Naive thymus-derived CD8-positive, alpha-beta T cell (primary cell): ENCODE data around the gene SC5D. TPM values are rescaled to one million over a fixed set of nuclear protein-coding genes. Genes with fewer than 3 reads are reported as not detected.

Source experiments
- ATAC-seq, 2 donors: fragments of 150-1000 bp; cut with Tn5 transposase in 1 of 2; sonication (Bioruptor Pico), chemical (Tn5 transposase) in 1 of 2; 1 replicate in 1 of 2; 2 replicates in 1 of 2; pipeline ENCODE4 v1.10.0; 2021; ENCODE audit warnings: mild to moderate bottlenecking in 2 of 2, moderate library complexity in 2 of 2
- POLR2A ChIA-PET: fragments of 350-600 bp; sonication (Branson Sonifier 250); formaldehyde crosslinking; loops from one replicate; lab custom pipeline; 2021; ENCODE audit warnings: antibody characterized with exemption; lab: Charles Lee
- DNase-seq, 10 donors: peaks; one replicate each; pipeline versions ENCODE4 v3.0.0 to v3.0.0-alpha.2; 2020 to 2022
- H3K27ac Mint-ChIP-seq, 10 donors: one replicate each; pipeline ENCODE4 v1.8.0; 2020 to 2022; ENCODE audit warnings: mild to moderate bottlenecking in 10 of 10, mixed read lengths in 10 of 10, moderate library complexity in 4 of 10, inconsistent platforms in 1 of 10
- H3K27me3 Mint-ChIP-seq, 5 donors: one replicate each; pipeline ENCODE4 v1.8.0; 2021 to 2022; ENCODE audit warnings: mixed read lengths in 5 of 5
- H3K36me3 Mint-ChIP-seq, 3 donors: one replicate each; pipeline ENCODE4 v1.8.0; 2020 to 2022; ENCODE audit warnings: mixed read lengths in 3 of 3, mild to moderate bottlenecking in 2 of 3, inconsistent platforms in 1 of 3
- H3K4me1 Mint-ChIP-seq, 4 donors: one replicate each; pipeline ENCODE4 v1.8.0; 2021 to 2022; ENCODE audit warnings: mixed read lengths in 4 of 4
- H3K4me3 Mint-ChIP-seq, 10 donors: one replicate each; pipeline ENCODE4 v1.8.0; 2020 to 2022; ENCODE audit warnings: mild to moderate bottlenecking in 10 of 10, mixed read lengths in 10 of 10, moderate library complexity in 6 of 10, inconsistent platforms in 1 of 10
- H3K9me3 Mint-ChIP-seq, 9 donors: one replicate each; pipeline ENCODE4 v1.8.0; 2020 to 2022; ENCODE audit warnings: mixed read lengths in 9 of 9, mild to moderate bottlenecking in 3 of 9, inconsistent platforms in 1 of 9, moderate library complexity in 1 of 9
- polyA plus RNA-seq, 3 donors: library from polyadenylated mRNA; unstranded; fragments of 300-500 nt; fragmentation: Illumina TruSeq; gene quantifications; one replicate each; pipeline ENCODE4 v1.2.3, GENCODE V29; 2021
- total RNA-seq, 8 experiments: library from RNA in 2 of 8; stranded (reverse) in 2 of 8; gene quantifications; one replicate each; pipeline ENCODE4 v1.2.3 and lab custom pipeline; 2021 to 2026

The SC5D gene
- total and polyA plus RNA-seq, 5 experiments from 2014 or later: 8.7 to 34.8 (median 12.7) TPM

DNA sequence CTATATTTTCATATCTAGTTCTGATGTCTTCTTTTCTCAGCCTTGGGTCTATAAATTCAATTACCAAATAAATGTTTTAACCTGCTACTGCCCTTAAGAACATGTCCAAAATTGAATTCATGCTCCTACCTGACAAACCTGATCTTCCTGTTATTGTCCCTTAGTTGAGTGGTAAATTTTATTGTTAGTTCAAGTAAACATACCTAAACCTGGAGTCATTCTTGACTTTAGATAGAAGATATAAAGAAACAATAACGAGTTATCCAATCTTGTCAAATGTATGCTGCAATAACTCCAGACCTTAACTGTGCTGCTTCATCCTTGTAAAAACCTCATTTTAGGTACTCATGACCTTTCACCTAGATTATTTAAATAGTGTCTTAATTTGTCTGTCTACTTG lies 34.6 kb upstream of the SC5D start:
- no peak overlapping the region for H3K27ac Mint-ChIP-seq
- H3K27me3 Mint-ChIP-seq: peaks cover 3 to 14% (median 9%) of the 10 kb centered on the region in 5 donors
- POLR2A ChIA-PET: no interaction called here
- H3K4me3 Mint-ChIP-seq: no peak overlapping the region
- no peaks in the 10 kb centered on the region for H3K4me1 Mint-ChIP-seq
- peaks cover 0 to 6% (median 4%) of the 10 kb centered on the region in 3 donors for H3K36me3 Mint-ChIP-seq
- DNase-seq: no peak
- ATAC-seq: no peak
- peaks cover 1 to 15% (median 8%) of the 10 kb centered on the region in 9 donors for H3K9me3 Mint-ChIP-seq

- Mint-ChIP-seq H3K4me3 (no peak overlapping the region), H3K4me1 (peaks cover 0 to 3% (median 0%) of the 10 kb centered on the region in 4 donors), H3K36me3 (peaks cover 0 to 13% (median 13%) of the 10 kb centered on the region in 3 donors), H3K9me3 (peaks cover 0 to 15% (median 11%) of the 10 kb centered on the region in 9 donors), H3K27me3 (peaks cover 23 to 65% (median 42%) of the 10 kb centered on the region in 5 donors), H3K27ac (no peak overlapping the region)
- DNase-seq: no peak
- POLR2A ChIA-PET: no interaction called here
- no peak for ATAC-seq
Observed at GRCh38 chr11:121265586-121265985, 27.0 kb upstream of the SC5D start.

- peaks cover 0 to 2% (median under 1%) of the 10 kb centered on the region in 9 donors for H3K9me3 Mint-ChIP-seq
- no peak overlapping the region for H3K4me3 Mint-ChIP-seq
- peaks cover 2 to 8% (median 3%) of the 10 kb centered on the region in 4 donors for H3K4me1 Mint-ChIP-seq
- peaks cover 0 to 3% (median under 1%) of the 10 kb centered on the region in 3 donors for H3K36me3 Mint-ChIP-seq
- H3K27ac Mint-ChIP-seq: no peak overlapping the region
- ATAC-seq (no peak), DNase-seq (no peak)
- POLR2A ChIA-PET: no interaction called here
- H3K27me3 Mint-ChIP-seq: peaks cover 17 to 47% (median 43%) of the 10 kb centered on the region in 5 donors
Observed at GRCh38 chr11:121268581-121268980, 24.0 kb upstream of the SC5D start.

DNA sequence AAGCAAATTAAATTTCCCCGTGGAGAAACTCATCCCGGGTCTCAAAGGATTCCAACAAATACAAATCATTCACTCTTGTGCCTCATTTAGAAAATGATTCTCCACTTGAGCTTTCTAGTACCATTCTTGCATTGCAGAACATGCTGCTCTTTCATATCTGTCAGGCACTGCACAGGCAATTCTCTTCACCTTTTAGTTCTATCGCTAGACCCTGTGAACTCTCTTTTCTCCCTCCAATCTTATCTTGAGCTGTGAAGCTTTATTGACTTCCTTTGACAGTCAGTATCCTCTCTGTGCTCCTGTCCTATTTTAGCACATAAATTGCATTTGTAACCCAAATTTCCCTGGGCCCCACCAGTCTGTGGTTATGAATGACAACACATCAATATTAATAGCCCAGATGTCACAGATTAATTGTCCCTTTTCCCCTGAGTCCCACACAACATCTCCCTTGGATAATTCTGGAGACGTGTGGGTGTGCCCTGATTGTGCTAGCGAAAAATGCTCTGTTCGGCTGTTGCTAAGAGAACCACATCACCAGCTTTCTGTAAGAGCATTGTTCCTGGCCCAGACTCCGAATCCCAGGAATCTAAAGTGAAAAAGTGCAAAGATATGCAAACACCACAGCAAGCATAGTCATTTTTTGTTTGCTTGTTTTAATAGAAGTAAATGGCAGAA lies 22.4 kb upstream of the SC5D start:
- POLR2A ChIA-PET: no interaction called here
- no peak overlapping the region for H3K4me3 Mint-ChIP-seq
- no peak for DNase-seq
- H3K36me3 Mint-ChIP-seq: no peaks in the 10 kb centered on the region
- no peak for ATAC-seq
- peaks cover 16 to 41% (median 35%) of the 10 kb centered on the region in 5 donors for H3K27me3 Mint-ChIP-seq
- H3K9me3 Mint-ChIP-seq: no peaks in the 10 kb centered on the region
- H3K27ac Mint-ChIP-seq: peak overlapping the region in 1 of 10 donors; percentile 13
- peaks cover 2 to 11% (median 3%) of the 10 kb centered on the region in 4 donors for H3K4me1 Mint-ChIP-seq

DNA sequence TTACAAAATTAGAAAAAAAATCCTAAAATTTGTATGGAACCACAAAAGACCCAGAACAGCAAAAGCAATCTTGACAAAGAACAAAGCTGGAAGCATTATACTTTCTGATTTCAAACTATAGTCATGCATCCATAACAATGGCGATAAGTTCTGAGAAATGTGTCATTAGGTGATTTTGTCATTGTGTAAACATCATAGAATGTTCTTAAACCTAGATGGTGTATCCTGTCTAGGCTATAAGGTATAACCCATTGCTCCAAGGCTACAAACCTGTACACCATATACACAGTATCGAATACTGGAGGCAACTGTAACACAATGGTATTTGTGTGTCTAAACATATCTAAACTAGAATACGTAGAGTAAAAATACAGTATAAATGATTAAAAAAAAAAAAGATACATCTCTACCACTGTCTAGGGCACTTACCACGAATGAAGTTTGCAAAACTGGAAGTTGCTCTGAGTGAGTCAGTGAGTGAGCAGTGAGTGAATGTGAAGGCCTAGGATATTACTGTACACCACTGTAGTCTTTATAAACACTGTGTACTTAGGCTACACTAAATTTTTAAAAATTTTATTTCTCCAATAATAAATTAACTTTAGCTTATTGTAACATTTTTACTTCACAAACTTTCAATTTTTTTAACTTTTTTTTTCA lies 18.1 kb upstream of the SC5D start:
- DNase-seq: no peak
- H3K4me1 Mint-ChIP-seq: peaks cover 0 to 11% (median 2%) of the 10 kb centered on the region in 4 donors
- POLR2A ChIA-PET: no interaction called here
- H3K27ac Mint-ChIP-seq: no peak overlapping the region
- peaks cover 0 to 22% (median 4%) of the 10 kb centered on the region in 9 donors for H3K9me3 Mint-ChIP-seq
- H3K36me3 Mint-ChIP-seq: peaks cover 0 to 10% (median 0%) of the 10 kb centered on the region in 3 donors
- H3K4me3 Mint-ChIP-seq: no peak overlapping the region
- H3K27me3 Mint-ChIP-seq: peaks cover 0 to 14% (median 4%) of the 10 kb centered on the region in 5 donors
- ATAC-seq: no peak

- Mint-ChIP-seq H3K27me3 (peaks cover 14 to 31% (median 24%) of the 10 kb centered on the region in 5 donors), H3K4me3 (peak overlapping the region in 1 of 10 donors; percentile 54), H3K9me3 (peaks cover 0 to 23% (median 4%) of the 10 kb centered on the region in 9 donors), H3K36me3 (peaks cover 0 to 13% (median 0%) of the 10 kb centered on the region in 3 donors), H3K4me1 (peaks cover 0 to 4% (median under 1%) of the 10 kb centered on the region in 4 donors), H3K27ac (no peak overlapping the region)
- POLR2A ChIA-PET: interaction anchor here (1.4 kb wide), 1 partner anchor 10 kb away, joined by 4 read pairs; no protein-coding TSS in a partner anchor
- ATAC-seq (no peak), DNase-seq (no peak)
Observed at GRCh38 chr11:121281698-121282097, 10.9 kb upstream of the SC5D start.

- H3K36me3 Mint-ChIP-seq: peaks cover 0 to 13% (median 0%) of the 10 kb centered on the region in 3 donors
- ATAC-seq (no peak), DNase-seq (no peak)
- H3K27me3 Mint-ChIP-seq: peaks cover 14 to 34% (median 24%) of the 10 kb centered on the region in 5 donors
- H3K9me3 Mint-ChIP-seq: peaks cover 0 to 22% (median 4%) of the 10 kb centered on the region in 9 donors
- H3K4me1 Mint-ChIP-seq: peaks cover 0 to 4% (median under 1%) of the 10 kb centered on the region in 4 donors
- H3K4me3 Mint-ChIP-seq: no peak overlapping the region
- POLR2A ChIA-PET: no interaction called here
- H3K27ac Mint-ChIP-seq: no peak overlapping the region
Observed at GRCh38 chr11:121282386-121282785, 10.2 kb upstream of the SC5D start.

DNA sequence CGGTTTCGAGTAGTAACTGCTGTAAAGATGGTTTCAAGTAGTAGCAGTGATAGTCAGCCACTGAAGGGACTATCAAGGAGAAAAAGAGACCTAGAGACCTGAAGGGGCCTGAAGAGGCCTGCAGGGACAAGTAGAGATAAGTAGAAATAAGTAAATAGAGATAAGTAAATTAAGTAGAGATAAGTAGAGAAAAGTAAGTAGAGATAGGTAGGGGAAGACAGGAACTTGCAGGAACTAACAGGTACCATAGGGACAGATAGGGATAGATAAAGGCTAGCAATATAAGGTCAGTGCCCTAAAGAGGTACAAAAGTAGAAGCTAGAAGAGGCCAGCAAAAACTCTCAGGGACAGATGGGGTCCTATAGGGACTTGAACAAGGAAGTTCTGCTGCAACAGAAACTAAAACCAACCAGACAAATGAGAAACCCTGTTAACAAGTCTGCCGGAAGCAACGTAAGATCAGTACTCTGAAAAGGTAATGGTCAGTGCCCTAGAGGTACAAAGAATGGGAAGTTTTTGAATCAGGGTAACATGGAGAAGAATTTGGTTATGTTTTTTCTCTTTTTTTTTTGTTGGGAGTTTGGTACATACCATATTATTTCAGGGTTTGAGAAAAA lies 9.6 kb upstream of the SC5D start:
- Mint-ChIP-seq H3K4me3 (no peak overlapping the region), H3K36me3 (peaks cover 0 to 13% (median 0%) of the 10 kb centered on the region in 3 donors), H3K4me1 (peaks cover 0 to 4% (median under 1%) of the 10 kb centered on the region in 4 donors), H3K27ac (no peak overlapping the region), H3K9me3 (peaks cover 0 to 16% (median 2%) of the 10 kb centered on the region in 9 donors), H3K27me3 (peaks cover 14 to 32% (median 24%) of the 10 kb centered on the region in 5 donors)
- POLR2A ChIA-PET: no interaction called here
- ATAC-seq (no peak), DNase-seq (no peak)

- H3K36me3 Mint-ChIP-seq: peaks cover 0 to 8% (median 0%) of the 10 kb centered on the region in 3 donors
- peak overlapping the region in 6 of 10 donors; percentile 93 to 99 (median 97) for H3K4me3 Mint-ChIP-seq
- ATAC-seq: no peak
- H3K4me1 Mint-ChIP-seq: peaks cover 23 to 47% (median 40%) of the 10 kb centered on the region in 4 donors
- peak overlapping the region; percentile 98 to 100 (median 100) for H3K27ac Mint-ChIP-seq
- no peaks in the 10 kb centered on the region for H3K9me3 Mint-ChIP-seq
- POLR2A ChIA-PET: interaction anchor here (0.9 to 2.3 kb wide), 8 partner anchors 46 to 1771 kb away, joined by 3 to 48 read pairs (median 4); partner anchors contain the start of genes HSPA8, SORL1 and SORL1-AS1
- DNase-seq: no peak
- H3K27me3 Mint-ChIP-seq: peaks cover 0 to 6% (median 0%) of the 10 kb centered on the region in 5 donors
Observed at GRCh38 chr11:121291319-121291718, 1.3 kb upstream of the SC5D start.

DNA sequence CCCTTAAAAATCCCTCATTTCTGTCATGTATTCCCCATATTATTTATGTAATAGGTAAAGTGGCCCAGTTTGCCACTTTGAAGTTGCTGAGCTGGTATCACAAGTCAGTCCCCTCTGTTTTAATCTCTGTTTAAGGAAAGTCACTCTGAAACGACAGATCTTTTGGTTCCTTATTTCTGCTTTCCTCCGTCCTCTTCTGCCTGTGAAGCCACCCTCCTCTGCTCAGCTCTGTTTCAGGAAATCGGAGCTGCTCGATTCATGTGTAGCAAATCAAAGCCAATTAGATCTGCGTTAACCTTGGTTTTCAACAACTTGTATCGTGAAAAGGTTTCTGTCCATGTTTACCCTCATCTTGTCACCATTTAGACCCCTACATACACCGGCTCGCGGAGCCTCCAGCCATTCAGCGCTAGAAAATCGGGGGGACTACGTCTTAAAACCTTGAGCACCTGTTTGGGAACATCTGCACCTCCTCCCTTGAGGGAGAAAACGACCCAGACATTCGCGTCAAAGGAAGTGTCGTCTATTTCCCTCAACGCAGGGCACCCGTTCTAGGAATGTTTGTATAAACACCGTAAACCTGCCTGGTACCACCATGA lies 576 bp upstream of the SC5D start:
- Mint-ChIP-seq H3K9me3 (no peaks in the 10 kb centered on the region), H3K4me3 (peak overlapping the region; percentile 90 to 99 (median 96)), H3K27ac (peak overlapping the region; percentile 98 to 100 (median 100)), H3K27me3 (peaks cover 0 to 3% (median 0%) of the 10 kb centered on the region in 5 donors), H3K36me3 (peaks cover 0 to 10% (median 0%) of the 10 kb centered on the region in 3 donors), H3K4me1 (peaks cover 27 to 51% (median 45%) of the 10 kb centered on the region in 4 donors)
- DNase-seq: peak in 1 of 10 donors; percentile 13
- ATAC-seq: peak; percentile 46 to 78
- POLR2A ChIA-PET: interaction anchor here (0.6 to 2.3 kb wide), 21 partner anchors 11 to 1770 kb away, joined by 3 to 48 read pairs (median 4); partner anchors contain the start of genes HSPA8, SORL1 and SORL1-AS1

DNA sequence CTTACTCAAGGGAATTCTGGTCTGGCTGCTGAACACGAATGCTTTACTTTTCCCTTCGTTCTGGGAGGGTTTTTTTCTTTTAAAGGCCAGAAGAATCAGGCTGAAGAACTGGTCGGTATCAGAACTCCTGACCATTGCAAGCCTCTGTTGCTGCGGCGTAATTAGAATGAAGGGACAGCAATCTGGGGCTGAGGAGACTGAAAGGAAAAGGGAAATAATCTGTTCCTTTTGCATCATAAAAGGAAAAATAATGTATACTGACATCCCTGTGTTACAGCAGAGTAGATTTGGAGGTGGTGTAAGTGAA lies 670 bp downstream of the SC5D start:
- H3K9me3 Mint-ChIP-seq: no peaks in the 10 kb centered on the region
- H3K36me3 Mint-ChIP-seq: peaks cover 0 to 14% (median 0%) of the 10 kb centered on the region in 3 donors
- POLR2A ChIA-PET: interaction anchor here (1.5 kb wide), 1 partner anchor 75 kb away, joined by 3 read pairs; no protein-coding TSS in a partner anchor
- H3K27ac Mint-ChIP-seq: peak overlapping the region; percentile 98 to 100 (median 100)
- no peaks in the 10 kb centered on the region for H3K27me3 Mint-ChIP-seq
- ATAC-seq (no peak), DNase-seq (no peak)
- peaks cover 33 to 63% (median 52%) of the 10 kb centered on the region in 4 donors for H3K4me1 Mint-ChIP-seq
- H3K4me3 Mint-ChIP-seq: peak overlapping the region; percentile 90 to 99 (median 96)
